ENCODE results near the gene SPECC1. TPM values are rescaled to one million over a fixed set of nuclear protein-coding genes. Genes with fewer than 3 reads are reported as not detected.

Gene SPECC1
- total and polyA plus RNA-seq, 10 of the 15 experiments (the other 5 are each of a cell fraction or from before 2014, with no cell fraction given) = 6.4 to 40.6 (median 23.9) TPM

GRCh38 chr17:20280051-20280450 is 270.9 kb downstream of the SPECC1 start (continued):
- TF ChIP-seq JUNB (IDR thresholded peaks at IDR 0.05) (no peak), USF1 (IDR thresholded peaks at IDR 0.05; ENCODE audit: borderline replicate concordance, extremely low read length, insufficient read depth, low read depth, low read length) (no peak), ZBED1 (IDR thresholded peaks at IDR 0.05; ENCODE audit: borderline replicate concordance) (no peak), IKZF1 (conservative IDR thresholded peaks at IDR 0.05) (no peak), TCF7 (IDR thresholded peaks at IDR 0.05; ENCODE audit: borderline replicate concordance) (no peak), BRCA1 (IDR thresholded peaks at IDR 0.05; ENCODE audit: low read depth, low read length) (no peak), SUZ12 (IDR thresholded peaks at IDR 0.05; ENCODE audit: unreplicated experiment) (no peak)

- Histone ChIP-seq H2AFZ (ENCODE audit: control insufficient read depth, low read depth, low read length) (no peak overlapping the region), H3K9me3 (replicated peaks; ENCODE audit: control insufficient read depth, insufficient read depth, low read length) (no peaks in the 10 kb centered on the region), H3K4me3 (no peak overlapping the region), H3K27ac (ENCODE audit: control insufficient read depth, insufficient read depth) (no peak overlapping the region), H3K9ac (ENCODE audit: control insufficient read depth, insufficient read depth, low read length) (no peak overlapping the region), H3K4me2 (ENCODE audit: control insufficient read depth, insufficient read depth) (no peak overlapping the region), H3K4me1 (ENCODE audit: control insufficient read depth, insufficient read depth, low read length) (no peaks in the 10 kb centered on the region), H3K27me3 (replicated peaks in 1 of 2; ENCODE audit: control insufficient read depth in 2 of 2, insufficient read depth in 2 of 2, low read length in 1 of 2) (no peaks in the 10 kb centered on the region), H4K20me1 (ENCODE audit: control insufficient read depth, insufficient read depth) (no peaks in the 10 kb centered on the region), H3K79me2 (ENCODE audit: control insufficient read depth, insufficient read depth, low read length) (no peaks in the 10 kb centered on the region), H3K36me3 (ENCODE audit: control insufficient read depth in 2 of 2, insufficient read depth in 2 of 2, low read length in 1 of 2) (peaks cover 0 to 3% of the 10 kb centered on the region in 2 experiments; a peak in 2 of 4 replicates)
- no peak for DNase-seq (ENCODE audit: low read depth, low spot score)
- FAIRE-seq = no peak
- ATAC-seq = no peak
- WGBS (ENCODE audit: insufficient coverage, insufficient replicate concordance, low lambda C conversion rate, missing lambda C conversion rate) = 92% methylated on average over 10 of the region's 10 CpGs
- TF ChIP-seq RB1 (IDR thresholded peaks at IDR 0.05; ENCODE audit: borderline replicate concordance) = no peak
- no peak for TF ChIP-seq IRF5 (IDR thresholded peaks at IDR 0.05; ENCODE audit: borderline replicate concordance)
- TF ChIP-seq SMC3 (IDR thresholded peaks at IDR 0.05; ENCODE audit: borderline replicate concordance, low read length) = no peak
- TF ChIP-seq HDGF (IDR thresholded peaks at IDR 0.05) = no peak
- no peak for TF ChIP-seq ESRRA (IDR thresholded peaks at IDR 0.05; ENCODE audit: low read length)
- TF ChIP-seq PML (IDR thresholded peaks at IDR 0.05; ENCODE audit: low read length) = no peak
- TF ChIP-seq FOXK2 (IDR thresholded peaks at IDR 0.05) = no peak
- no peak for TF ChIP-seq SMAD1 (IDR thresholded peaks at IDR 0.05; ENCODE audit: low read depth, partially characterized antibody)
- TF ChIP-seq POLR2AphosphoS5 (IDR thresholded peaks at IDR 0.05; ENCODE audit: low read length) = no peak
- TF ChIP-seq USF1 (IDR thresholded peaks at IDR 0.05; ENCODE audit: borderline replicate concordance, extremely low read length, insufficient read depth, low read depth, low read length) = no peak
- TF ChIP-seq IRF3 (IDR thresholded peaks at IDR 0.05) = no peak
- no peak for TF ChIP-seq MXI1 (IDR thresholded peaks at IDR 0.05; ENCODE audit: low read depth, low read length)
- TF ChIP-seq EED (IDR thresholded peaks at IDR 0.05; ENCODE audit: low read depth) = no peak
- TF ChIP-seq CBFB (IDR thresholded peaks at IDR 0.05; ENCODE audit: low read depth) = no peak
- TF ChIP-seq RCOR1 (conservative IDR thresholded peaks at IDR 0.05; ENCODE audit: low read depth, low read length) = no peak
- SMC1A ChIA-PET (ENCODE audit: uncharacterized antibody, unreplicated experiment) = interaction anchor here (1.0 kb wide), 1 partner anchor 13 kb away, joined by 3 read pairs; no protein-coding TSS in a partner anchor
- in situ Hi-C loops (cut with MboI) = no loop called here
- CTCF ChIA-PET = no interaction called here
- intact Hi-C loops (cut with micrococcal nuclease; ENCODE audit: unreplicated experiment) = no loop called here
- RAD21 ChIA-PET (ENCODE audit: unreplicated experiment) = no interaction called here
- POLR2A ChIA-PET = no interaction called here
- BruUV-seq (replicated peaks) = no TSS peak
Measured at GRCh38 chr17:20280851-20281250, 271.7 kb downstream of the SPECC1 start.
